IPS-18a (cell line): ENCODE results near the gene CAMK2N2.

Source experiments
- H3K27ac ChIP-seq: one replicate; pipeline ENCODE4 v1.5.1; 2013; ENCODE audit warnings: low read length
- H3K27me3 ChIP-seq: one replicate; pipeline ENCODE4 v1.6.1; 2013; ENCODE audit warnings: mild to moderate bottlenecking, low read length; ENCODE audit not compliant: control insufficient read depth, insufficient read depth
- H3K36me3 ChIP-seq: one replicate; pipeline ENCODE4 v1.6.1; 2013; ENCODE audit warnings: low read depth, low read length; ENCODE audit not compliant: control insufficient read depth
- H3K4me1 ChIP-seq: one replicate; pipeline ENCODE4 v1.6.1; 2013; ENCODE audit warnings: low read depth, low read length; ENCODE audit not compliant: control insufficient read depth
- H3K4me3 ChIP-seq: one replicate; pipeline ENCODE4 v1.5.1; 2013; ENCODE audit warnings: low read length
- H3K9ac ChIP-seq: one replicate; pipeline ENCODE4 v1.6.1; 2013; ENCODE audit warnings: mild to moderate bottlenecking, low read length, moderate library complexity
- H3K9me3 ChIP-seq: one replicate; pipeline ENCODE4 v1.6.1; 2013; ENCODE audit warnings: low read depth, low read length; ENCODE audit not compliant: control insufficient read depth

The CAMK2N2 gene

DNA sequence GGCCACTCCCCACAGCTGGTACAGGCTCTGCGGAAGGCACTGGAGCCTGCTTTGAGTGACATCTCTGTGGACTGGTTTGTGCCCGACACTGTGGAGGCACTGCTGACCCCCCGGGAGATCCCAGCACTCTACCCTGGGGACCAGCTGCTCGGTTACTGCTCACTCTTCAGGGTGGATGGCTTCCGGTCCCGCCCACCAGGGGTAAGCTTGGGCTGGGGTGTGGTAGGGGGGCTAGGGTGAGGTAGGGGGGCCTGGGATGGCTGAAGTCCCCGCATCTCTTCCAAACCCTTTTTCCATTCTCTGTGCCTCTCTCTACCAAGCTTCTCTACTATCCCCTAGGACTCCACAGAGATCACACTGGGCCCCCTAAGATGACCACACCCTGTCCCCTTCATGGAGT is 24.1 kb downstream of the CAMK2N2 start:
- Histone ChIP-seq H3K9me3 (no peaks in the 10 kb centered on the region), H3K27me3 (peaks cover 16% of the 10 kb centered on the region), H3K9ac (no peak overlapping the region), H3K4me3 (no peak overlapping the region), H3K27ac (no peak overlapping the region), H3K36me3 (peaks cover under 1% of the 10 kb centered on the region), H3K4me1 (no peaks in the 10 kb centered on the region)

DNA sequence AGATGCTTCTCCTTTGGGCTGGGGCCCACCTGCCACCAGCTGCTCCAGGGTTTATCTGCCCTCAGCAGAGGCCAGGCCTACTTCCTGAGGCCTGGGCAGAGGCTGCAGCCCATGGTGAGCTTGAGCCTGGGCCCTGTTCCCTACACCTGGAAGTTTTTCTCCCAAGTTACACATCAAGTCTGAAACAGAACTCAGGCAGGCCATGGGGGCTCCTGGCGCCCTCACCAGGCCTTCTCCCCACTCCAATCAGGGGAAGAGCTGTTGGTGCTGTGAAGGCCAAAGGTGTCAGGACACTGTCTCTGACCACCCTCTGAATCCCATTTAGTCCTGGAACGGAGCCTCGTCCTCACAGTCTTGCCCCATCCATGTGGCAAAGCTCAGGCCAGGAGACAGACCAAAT is 24.7 kb downstream of the CAMK2N2 start:
- Histone ChIP-seq H3K27ac (no peak overlapping the region), H3K4me1 (no peaks in the 10 kb centered on the region), H3K27me3 (peaks cover 21% of the 10 kb centered on the region), H3K9me3 (no peaks in the 10 kb centered on the region), H3K9ac (no peak overlapping the region), H3K36me3 (no peaks in the 10 kb centered on the region), H3K4me3 (no peak overlapping the region)

DNA sequence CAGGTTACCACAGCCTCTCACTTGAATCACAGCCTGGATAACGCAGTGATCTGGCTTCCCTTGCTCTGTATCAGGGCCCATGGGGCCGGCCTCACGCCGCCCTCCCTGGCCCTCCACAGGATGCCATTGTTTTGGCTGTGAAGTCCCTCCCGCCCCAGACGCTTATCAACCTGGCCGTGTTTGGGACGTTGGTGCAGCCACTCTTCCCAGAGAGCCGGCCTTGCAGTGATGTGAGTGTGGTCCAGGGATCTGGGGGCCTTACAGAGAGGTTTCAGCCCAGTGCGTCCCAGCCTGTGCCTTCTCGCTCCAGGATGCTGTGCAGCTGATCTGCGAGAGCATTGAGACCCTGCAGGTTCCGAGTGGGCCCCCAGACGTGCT is 25.3 kb downstream of the CAMK2N2 start:
- H3K27me3 ChIP-seq = peaks cover 27% of the 10 kb centered on the region
- no peaks in the 10 kb centered on the region for H3K4me1 ChIP-seq
- no peaks in the 10 kb centered on the region for H3K9me3 ChIP-seq
- H3K9ac ChIP-seq = no peak overlapping the region
- H3K4me3 ChIP-seq = no peak overlapping the region
- no peaks in the 10 kb centered on the region for H3K36me3 ChIP-seq
- no peak overlapping the region for H3K27ac ChIP-seq

DNA sequence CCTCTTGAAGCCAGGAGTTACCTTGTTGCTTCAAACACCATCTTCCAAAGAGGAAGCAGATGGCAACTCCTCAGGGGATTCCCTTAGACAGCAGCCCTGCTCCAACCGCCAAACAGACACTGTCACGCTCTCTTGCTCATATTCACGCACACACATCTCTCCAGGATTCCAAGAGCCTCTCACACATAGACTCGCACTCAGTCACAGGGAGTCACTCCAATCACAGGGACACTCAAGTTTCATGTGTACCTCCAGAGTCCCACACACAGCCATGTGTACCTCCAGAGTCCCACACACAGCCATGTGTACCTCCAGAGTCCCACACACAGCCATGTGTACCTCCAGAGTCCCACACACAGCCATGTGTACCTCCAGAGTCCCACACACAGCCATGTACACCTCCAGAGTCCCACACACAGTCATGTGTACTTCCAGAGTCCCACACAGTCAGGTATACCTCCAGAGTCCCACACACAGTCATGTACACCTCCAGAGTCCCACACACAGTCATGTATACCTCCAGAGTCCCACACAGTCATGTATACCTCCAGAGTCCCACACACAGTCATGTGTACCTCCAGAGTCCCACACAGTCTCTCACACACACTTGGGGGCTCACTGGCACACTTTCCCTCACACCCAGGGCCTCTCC is 25.8 kb downstream of the CAMK2N2 start:
- H3K9me3 ChIP-seq = no peaks in the 10 kb centered on the region
- H3K36me3 ChIP-seq = no peaks in the 10 kb centered on the region
- peaks cover 33% of the 10 kb centered on the region for H3K27me3 ChIP-seq
- no peaks in the 10 kb centered on the region for H3K4me1 ChIP-seq
- no peak overlapping the region for H3K4me3 ChIP-seq
- H3K9ac ChIP-seq = no peak overlapping the region
- H3K27ac ChIP-seq = no peak overlapping the region

DNA sequence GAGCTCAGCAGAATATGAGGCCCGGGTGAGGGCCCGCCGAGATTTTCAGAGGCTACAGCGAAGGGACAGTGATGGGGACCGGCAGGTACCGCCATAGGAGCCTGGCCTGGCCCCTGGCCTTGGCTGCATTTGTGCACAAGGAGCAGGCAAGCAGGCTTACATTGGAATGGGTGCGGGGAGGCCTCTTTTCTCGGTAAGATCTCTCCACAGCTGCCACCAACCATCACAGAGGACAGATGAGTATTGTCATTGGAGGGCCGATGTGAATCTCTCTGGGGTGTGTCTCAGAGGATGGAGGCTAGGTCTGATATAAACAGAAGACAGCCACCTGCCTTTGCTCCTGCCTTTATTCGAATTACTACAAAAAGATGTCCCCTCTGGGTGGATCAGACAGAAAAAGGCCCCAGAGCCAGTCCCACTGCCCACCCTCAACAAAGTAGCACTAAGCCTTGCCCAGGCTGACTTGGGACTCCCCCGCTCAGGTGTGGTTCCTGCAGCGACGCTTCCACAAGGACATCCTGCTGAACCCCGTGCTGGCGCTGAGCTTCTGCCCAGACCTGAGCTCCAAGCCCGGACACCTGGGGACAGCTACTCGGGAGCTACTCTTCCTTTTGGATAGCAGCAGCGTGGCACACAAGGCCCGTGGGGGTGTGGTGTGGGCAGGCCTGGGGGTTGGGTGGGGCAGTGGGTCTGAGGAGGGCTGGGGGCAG is 26.5 kb downstream of the CAMK2N2 start:
- no peak overlapping the region for H3K9ac ChIP-seq
- H3K27me3 ChIP-seq = peaks cover 39% of the 10 kb centered on the region
- H3K9me3 ChIP-seq = no peaks in the 10 kb centered on the region
- H3K4me3 ChIP-seq = no peak overlapping the region
- no peak overlapping the region for H3K27ac ChIP-seq
- H3K4me1 ChIP-seq = no peaks in the 10 kb centered on the region
- no peaks in the 10 kb centered on the region for H3K36me3 ChIP-seq

DNA sequence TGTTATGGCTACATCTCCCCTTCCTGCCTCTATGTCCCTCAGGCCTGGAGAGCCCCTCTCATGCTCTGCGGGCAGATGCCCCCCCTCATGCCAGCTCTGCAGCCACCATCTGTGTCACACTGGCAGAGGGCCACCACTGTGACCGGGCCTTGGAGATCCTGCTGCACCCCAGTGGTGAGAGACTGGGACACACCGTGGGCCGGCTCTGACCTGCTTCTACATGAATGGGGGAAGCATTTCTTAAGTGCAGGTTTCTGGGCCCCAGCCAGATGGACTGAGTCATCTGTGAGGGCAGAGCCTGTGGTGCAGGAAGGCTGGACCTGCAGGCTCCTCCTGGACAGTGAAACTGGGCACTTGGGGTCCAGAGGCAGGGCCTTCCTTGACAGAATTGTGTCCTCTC is 27.1 kb downstream of the CAMK2N2 start:
- Histone ChIP-seq H3K27ac (no peak overlapping the region), H3K27me3 (peaks cover 45% of the 10 kb centered on the region), H3K36me3 (no peaks in the 10 kb centered on the region), H3K4me3 (no peak overlapping the region), H3K9me3 (no peaks in the 10 kb centered on the region), H3K9ac (no peak overlapping the region), H3K4me1 (no peaks in the 10 kb centered on the region)

DNA sequence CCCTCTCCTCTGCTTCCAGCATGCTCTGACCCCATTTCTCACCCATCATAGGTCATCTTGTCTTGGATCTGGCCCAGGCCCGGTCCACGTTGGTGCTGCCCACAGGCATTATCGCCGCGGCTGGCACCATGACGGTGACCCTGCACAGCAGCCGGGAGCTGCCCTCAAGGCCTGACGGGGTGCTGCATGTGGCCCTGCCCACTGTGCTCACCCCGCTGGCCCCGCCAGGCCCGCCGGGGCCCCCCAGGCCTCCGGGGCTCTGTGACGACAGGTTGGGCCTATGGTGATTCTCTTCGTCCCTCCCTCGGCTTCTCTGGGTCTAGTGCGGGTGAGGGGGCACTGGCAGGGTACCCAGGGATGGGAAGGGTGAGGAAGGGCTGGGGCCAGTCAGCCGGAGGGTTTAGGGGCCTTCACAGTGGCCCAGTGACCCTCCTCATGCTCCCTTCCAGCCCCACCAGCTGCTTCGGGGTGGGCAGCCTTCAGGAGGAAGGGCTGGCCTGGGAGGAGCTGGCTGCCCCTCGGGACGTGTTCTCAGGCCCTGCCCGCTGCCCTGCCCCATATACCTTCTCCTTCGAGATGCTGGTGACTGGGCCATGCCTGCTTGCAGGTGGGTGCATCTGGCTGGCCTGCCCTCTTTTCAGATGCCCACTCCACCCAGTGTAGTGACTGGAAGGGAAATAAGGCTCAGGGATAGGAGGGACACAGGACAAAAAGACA is 28.1 kb downstream of the CAMK2N2 start:
- Histone ChIP-seq H3K27me3 (peaks cover 55% of the 10 kb centered on the region), H3K4me1 (no peaks in the 10 kb centered on the region), H3K9me3 (no peaks in the 10 kb centered on the region), H3K4me3 (no peak overlapping the region), H3K36me3 (no peaks in the 10 kb centered on the region), H3K9ac (no peak overlapping the region), H3K27ac (no peak overlapping the region)

DNA sequence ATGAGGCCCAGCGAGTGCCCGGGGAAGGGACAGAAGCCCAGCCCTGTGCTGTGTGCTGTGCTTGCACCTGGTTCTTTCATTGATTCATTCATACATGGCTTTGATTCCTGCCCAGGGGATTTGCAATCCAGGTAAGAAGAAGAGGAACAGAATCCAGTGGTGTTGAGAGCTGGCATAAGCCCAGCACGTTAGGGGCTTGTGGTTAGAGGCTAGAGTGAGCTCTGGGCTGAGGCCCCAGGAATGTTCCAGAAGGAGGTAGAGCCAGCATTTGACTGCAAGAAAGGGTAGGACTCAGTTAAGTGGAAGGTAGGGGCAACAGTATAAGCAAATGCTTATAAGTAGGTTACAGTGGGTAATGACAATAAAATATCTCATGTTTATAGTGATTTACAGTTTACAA is 29.7 kb downstream of the CAMK2N2 start:
- Histone ChIP-seq H3K27ac (no peak overlapping the region), H3K9me3 (no peaks in the 10 kb centered on the region), H3K27me3 (peaks cover 67% of the 10 kb centered on the region), H3K36me3 (no peaks in the 10 kb centered on the region), H3K4me1 (no peaks in the 10 kb centered on the region), H3K4me3 (no peak overlapping the region), H3K9ac (no peak overlapping the region)

DNA sequence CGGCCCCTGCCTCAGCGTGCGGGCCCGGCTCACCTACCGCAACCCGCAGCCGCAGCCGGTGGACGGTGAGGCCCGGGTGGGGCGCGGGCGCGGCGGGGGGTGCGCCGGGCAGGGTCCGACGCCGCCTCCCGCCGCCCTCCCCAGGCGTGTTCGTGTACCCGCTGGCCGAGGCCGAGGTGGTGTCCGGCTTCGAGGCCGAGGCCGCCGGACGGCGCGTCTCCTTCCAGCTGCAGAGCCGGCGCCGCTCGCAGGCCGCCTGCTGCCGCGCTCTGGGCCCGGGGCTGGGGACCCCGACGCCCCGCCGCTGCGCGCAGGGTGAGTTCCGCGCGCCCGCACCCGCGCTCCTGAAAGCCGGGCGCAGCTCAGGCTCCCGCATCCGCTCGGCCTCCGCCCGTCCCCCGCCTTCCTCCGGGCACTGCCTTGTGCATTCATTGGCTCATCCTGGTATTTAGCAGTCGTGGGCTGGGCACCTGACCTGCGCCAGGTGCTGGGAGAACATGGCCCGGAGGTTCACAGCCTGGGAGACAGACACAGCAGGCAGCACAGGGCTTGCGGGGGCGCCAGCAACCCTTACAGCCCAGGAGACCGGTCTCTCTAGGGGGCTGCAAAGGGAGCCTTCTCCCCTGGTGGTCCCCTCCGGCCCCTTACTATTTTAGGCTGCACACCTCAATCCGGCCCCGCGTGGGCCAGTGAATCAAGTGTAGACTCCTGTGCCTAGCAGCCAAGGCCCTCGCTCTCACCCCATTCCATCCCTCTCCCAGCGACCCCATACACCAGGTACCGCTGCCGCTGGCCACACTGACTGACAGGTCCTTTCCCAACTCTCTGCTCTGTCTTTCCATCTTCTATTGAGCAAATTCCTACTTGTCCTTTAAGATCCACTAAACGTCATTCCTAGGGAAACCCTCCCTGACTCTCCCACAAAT is 30.5 kb downstream of the CAMK2N2 start:
- Histone ChIP-seq H3K27ac (no peak overlapping the region), H3K4me3 (peak overlapping the region; percentile 55), H3K9ac (no peak overlapping the region), H3K9me3 (no peaks in the 10 kb centered on the region), H3K27me3 (peaks cover 72% of the 10 kb centered on the region), H3K36me3 (no peaks in the 10 kb centered on the region), H3K4me1 (no peaks in the 10 kb centered on the region)

DNA sequence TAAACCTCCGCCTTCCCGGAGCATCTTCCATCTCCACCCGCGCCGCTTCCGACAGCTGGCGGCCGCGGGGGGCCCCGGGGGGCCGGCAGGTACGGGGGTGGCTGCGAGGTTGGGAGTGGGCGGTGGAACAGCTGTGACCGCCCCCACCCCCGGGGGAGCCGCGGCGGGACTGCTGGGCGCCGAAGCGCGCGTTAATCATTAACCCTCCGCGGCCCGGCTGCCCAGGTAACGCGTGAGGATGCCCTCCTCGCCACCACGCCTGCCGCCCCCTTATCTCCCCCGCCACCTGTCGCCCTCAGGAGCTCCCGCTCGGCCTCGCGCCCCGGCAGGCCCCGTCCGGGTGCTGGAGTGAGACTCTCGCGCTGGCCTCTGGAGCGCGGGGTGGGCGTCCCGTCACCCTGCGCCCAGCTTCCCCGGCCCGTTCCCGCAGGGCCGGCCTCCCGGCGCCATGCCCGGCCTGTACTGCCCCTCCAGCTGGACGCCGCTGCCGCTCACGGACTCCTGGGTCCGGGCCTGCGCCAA is 31.2 kb downstream of the CAMK2N2 start:
- no peaks in the 10 kb centered on the region for H3K9me3 ChIP-seq
- peak overlapping the region; percentile 55 for H3K4me3 ChIP-seq
- H3K27me3 ChIP-seq = peaks cover 72% of the 10 kb centered on the region
- H3K36me3 ChIP-seq = no peaks in the 10 kb centered on the region
- H3K9ac ChIP-seq = no peak overlapping the region
- no peaks in the 10 kb centered on the region for H3K4me1 ChIP-seq
- H3K27ac ChIP-seq = no peak overlapping the region
